H1 (cell line): ENCODE results near the gene CHSY1. TPM values are rescaled to one million over a fixed set of nuclear protein-coding genes. Genes with fewer than 3 reads are reported as not detected.
A peak's percentile ranks its signal among the peaks of the same experiment; 100 is the strongest.

Experiments used
- CTCF ChIA-PET: fragments of 300-600 bp; sonication (Branson Sonifier 250); formaldehyde crosslinking; loops from one replicate; lab custom pipeline; 2021; ENCODE audit not compliant: partially characterized antibody; lab: Charles Lee
- POLR2A ChIA-PET: fragments of 300-600 bp; sonication (Branson Sonifier 250); formaldehyde crosslinking; loops from one replicate; lab custom pipeline; 2021; ENCODE audit warnings: inconsistent platforms; ENCODE audit not compliant: partially characterized antibody; lab: Charles Lee
- DNase-seq, 2 experiments: peaks; one replicate each; pipeline versions ENCODE4 v3.0.0 to v3.0.0-alpha.2; 2010 to 2022; ENCODE audit warnings: low spot score in 2 of 2, low read depth in 1 of 2, mixed read lengths in 1 of 2
- FAIRE-seq: peaks from 2 replicates; lab custom pipeline; 2011; peaks lifted over from hg19 to GRCh38; lab: Jason Lieb, UNC
- H2AFZ ChIP-seq: 2 replicates; pipeline ENCODE4 v1.8.1; 2012; ENCODE audit warnings: low read length, inconsistent platforms
- H2AK5ac ChIP-seq: 2 replicates; pipeline ENCODE4 v1.6.1; 2013; ENCODE audit warnings: low read depth, low read length
- H2BK120ac ChIP-seq: replicated peaks from 2 replicates; pipeline ENCODE3; 2013; ENCODE audit warnings: low read depth, low read length, inconsistent platforms
- H2BK12ac ChIP-seq: 2 replicates; pipeline ENCODE4 v1.6.1; 2013; ENCODE audit warnings: low read depth, low read length
- H2BK15ac ChIP-seq: 2 replicates; pipeline ENCODE4 v1.6.1; 2013; ENCODE audit warnings: low read length
- H2BK20ac ChIP-seq: 2 replicates; pipeline ENCODE4 v1.6.1; 2013; ENCODE audit warnings: low read length
- H2BK5ac ChIP-seq: 2 replicates; pipeline ENCODE4 v1.6.1; 2013; ENCODE audit warnings: low read depth, low read length
- H3K14ac ChIP-seq: 2 replicates; pipeline ENCODE4 v1.6.1; 2013; ENCODE audit warnings: inconsistent platforms; ENCODE audit not compliant: insufficient read length
- H3K18ac ChIP-seq: 2 replicates; pipeline ENCODE4 v1.6.1; 2013; ENCODE audit warnings: low read length; ENCODE audit errors: extremely low read depth
- H3K23ac ChIP-seq: 2 replicates; pipeline ENCODE4 v1.6.1; 2013; ENCODE audit warnings: inconsistent platforms; ENCODE audit not compliant: insufficient read length
- H3K23me2 ChIP-seq: 2 replicates; pipeline ENCODE4 v1.6.1; 2013; ENCODE audit warnings: low read depth, low read length
- H3K27ac ChIP-seq: 2 replicates; pipeline ENCODE4 v1.6.1; 2011; ENCODE audit warnings: low read depth, low read length, inconsistent platforms
- H3K27me3 ChIP-seq, 4 experiments: replicated peaks in 1 of 4; 1 replicate in 1 of 4; 2 replicates in 3 of 4; pipeline versions ENCODE4 v1.6.1 to v1.8.1; 2011 to 2013; ENCODE audit warnings: low read length in 3 of 4, mild to moderate bottlenecking in 3 of 4, inconsistent platforms in 2 of 4, mixed read lengths in 2 of 4, moderate library complexity in 1 of 4; ENCODE audit not compliant: control insufficient read depth in 3 of 4, insufficient read depth in 3 of 4; ENCODE audit errors: extremely low read depth in 1 of 4
- H3K36me3 ChIP-seq, 4 experiments: 2 replicates each; pipeline versions ENCODE4 v1.6.1 to v1.8.1; 2011 to 2013; ENCODE audit warnings: mild to moderate bottlenecking in 4 of 4, low read length in 3 of 4, moderate library complexity in 2 of 4, control low read depth in 1 of 4, inconsistent platforms in 1 of 4; ENCODE audit not compliant: insufficient read depth in 4 of 4, control insufficient read depth in 2 of 4
- H3K4ac ChIP-seq: replicated peaks from 2 replicates; pipeline ENCODE3; 2013; ENCODE audit warnings: low read length, low read depth, mixed read lengths, inconsistent platforms; ENCODE audit not compliant: insufficient read length
- H3K4me1 ChIP-seq, 4 experiments: replicated peaks in 1 of 4; 1 replicate in 1 of 4; 2 replicates in 3 of 4; pipeline versions ENCODE4 v1.6.1 to v1.8.1; 2011 to 2013; ENCODE audit warnings: low read length in 3 of 4, inconsistent platforms in 2 of 4, mixed read lengths in 1 of 4; ENCODE audit not compliant: insufficient read depth in 4 of 4, control insufficient read depth in 3 of 4
- H3K4me2 ChIP-seq, 2 experiments: 2 replicates each; pipeline versions ENCODE4 v1.6.1 to v1.8.1; 2011 to 2013; ENCODE audit warnings: low read depth in 2 of 2, low read length in 2 of 2, control low read depth in 1 of 2, inconsistent platforms in 1 of 2, mild to moderate bottlenecking in 1 of 2; ENCODE audit not compliant: insufficient read depth in 1 of 2
- H3K4me3 ChIP-seq, 4 experiments: fragments of 200-600, 300-600 bp in 1 of 4; sonication (generic), shearing (Covaris generic), sonication (Bioruptor Twin) in 1 of 4; 2 replicates each; pipeline versions ENCODE4 v1.5.1 to v1.8.1; 2011 to 2016; ENCODE audit warnings: low read length in 4 of 4, low read depth in 3 of 4, control low read depth in 2 of 4, inconsistent platforms in 2 of 4, mild to moderate bottlenecking in 2 of 4, mixed read lengths in 1 of 4, moderate library complexity in 1 of 4; ENCODE audit not compliant: insufficient read depth in 2 of 4; ENCODE audit errors: extremely low read depth in 1 of 4
- H3K56ac ChIP-seq: replicated peaks from 2 replicates; pipeline ENCODE3; 2013; ENCODE audit warnings: low read depth, mild to moderate bottlenecking, mixed read lengths, low read length, inconsistent platforms; ENCODE audit not compliant: insufficient read length
- H3K79me1 ChIP-seq: 2 replicates; pipeline ENCODE4 v1.6.1; 2013; ENCODE audit warnings: low read depth, low read length, control low read depth
- H3K79me2 ChIP-seq, 2 experiments: 2 replicates each; pipeline versions ENCODE4 v1.6.1 to v1.8.1; 2012 to 2013; ENCODE audit warnings: low read length in 2 of 2, mild to moderate bottlenecking in 2 of 2, inconsistent platforms in 1 of 2; ENCODE audit not compliant: insufficient read depth in 2 of 2, control insufficient read depth in 1 of 2
- H3K9ac ChIP-seq, 4 experiments: replicated peaks in 1 of 4; 1 replicate in 1 of 4; 2 replicates in 3 of 4; pipeline versions ENCODE4 v1.6.1 to v1.8.1; 2011 to 2013; ENCODE audit warnings: low read depth in 3 of 4, low read length in 3 of 4, control low read depth in 2 of 4, mild to moderate bottlenecking in 2 of 4, moderate library complexity in 2 of 4, inconsistent platforms in 1 of 4; ENCODE audit errors: extremely low read depth in 1 of 4
- H3K9me3 ChIP-seq, 2 experiments: 2 replicates each; pipeline versions ENCODE4 v1.6.1 to v1.8.1; 2012 to 2013; ENCODE audit warnings: mild to moderate bottlenecking in 2 of 2, moderate library complexity in 2 of 2, control low read depth in 1 of 2, inconsistent platforms in 1 of 2, low read depth in 1 of 2, low read length in 1 of 2, mixed read lengths in 1 of 2; ENCODE audit not compliant: insufficient read depth in 2 of 2
- H4K20me1 ChIP-seq, 2 experiments: replicated peaks in 1 of 2; 2 replicates each; pipeline versions ENCODE3 to v1.8.1; 2011 to 2013; ENCODE audit warnings: inconsistent platforms in 2 of 2, low read length in 2 of 2, mild to moderate bottlenecking in 1 of 2; ENCODE audit not compliant: insufficient read depth in 2 of 2, control insufficient read depth in 1 of 2
- H4K5ac ChIP-seq: 2 replicates; pipeline ENCODE4 v1.6.1; 2013; ENCODE audit warnings: low read length, low read depth, mixed read lengths, inconsistent platforms; ENCODE audit not compliant: insufficient read length
- H4K8ac ChIP-seq: 2 replicates; pipeline ENCODE4 v1.8.0; 2013; ENCODE audit warnings: mild to moderate bottlenecking, moderate library complexity, low read length, inconsistent platforms; ENCODE audit not compliant: insufficient read depth; ENCODE audit errors: extremely low read depth
- H4K91ac ChIP-seq: replicated peaks from 2 replicates; pipeline ENCODE3; 2013; ENCODE audit warnings: low read length, mixed read lengths, inconsistent platforms; ENCODE audit not compliant: insufficient read length
- CBX5 ChIP-seq: fragments of 300-800, 300-1000 bp; sonication (generic); IDR thresholded peaks from 2 replicates; pipeline ENCODE4 v1.7.1; 2016; ENCODE audit warnings: antibody characterized with exemption, low read length, low read depth
- CTCF ChIP-seq, 3 experiments: IDR thresholded peaks; 1 replicate in 2 of 3; 2 replicates in 1 of 3; pipeline versions ENCODE4 v1.5.1 to v1.6.1; 2011; ENCODE audit warnings: low read length in 3 of 3, mild to moderate bottlenecking in 3 of 3, inconsistent platforms in 2 of 3, low read depth in 1 of 3, moderate library complexity in 1 of 3; ENCODE audit not compliant: insufficient read depth in 1 of 3; ENCODE audit errors: control extremely low read depth in 1 of 3
- EGR1 ChIP-seq: IDR thresholded peaks from 2 replicates; pipeline ENCODE4 v1.6.1; 2011; ENCODE audit warnings: low read depth, low read length, borderline replicate concordance
- NRF1 ChIP-seq: IDR thresholded peaks from 2 replicates; pipeline ENCODE4 v1.6.1; 2011; ENCODE audit warnings: mild to moderate bottlenecking, low read depth, low read length, improper control_type of control experiment
- RAD21 ChIP-seq, 2 experiments: IDR thresholded peaks in 1 of 2; conservative IDR thresholded peaks in 1 of 2; 2 replicates each; pipeline ENCODE4 v1.6.1; 2011; ENCODE audit warnings: low read depth in 2 of 2, low read length in 2 of 2, improper control_type of control experiment in 1 of 2, inconsistent platforms in 1 of 2, mild to moderate bottlenecking in 1 of 2, moderate library complexity in 1 of 2
- SIRT6 ChIP-seq: IDR thresholded peaks from one replicate; pipeline ENCODE4 v1.7.1; 2012; ENCODE audit warnings: low read length, inconsistent platforms
- USF2 ChIP-seq: IDR thresholded peaks from 2 replicates; pipeline ENCODE4 v1.6.1; 2011; ENCODE audit warnings: low read length, improper control_type of control experiment
- WGBS, 2 experiments: shearing (Covaris generic) in 1 of 2; methylation state at CpG; one replicate each; pipeline versions ENCODE4 v1.1.6 to v1.1.7; 2013 to 2015; ENCODE audit warnings: low lambda C conversion rate in 2 of 2, mixed read lengths in 2 of 2, inconsistent platforms in 1 of 2, low coverage in 1 of 2, missing lambda C conversion rate in 1 of 2; ENCODE audit not compliant: insufficient replicate concordance in 2 of 2, insufficient coverage in 1 of 2, insufficient read length in 1 of 2; ENCODE audit errors: extremely low coverage in 1 of 2, missing lambda C conversion rate in 1 of 2; 5-methylcytosine and 5-hydroxymethylcytosine counted together
- polyA plus RNA-seq, 7 experiments: library from polyadenylated mRNA; depleted of rRNA in 3 of 7; stranded (reverse) in 5 of 7; unstranded in 2 of 7; fragments of >200 nt in 5 of 7; fragments of 200-250 nt in 2 of 7; gene quantifications; 1 replicate in 5 of 7; 2 replicates in 1 of 7; 4 replicates in 1 of 7; pipeline versions ENCODE4 v1.2.1 to v1.2.3, GENCODE V29; 2011 to 2013; ENCODE audit warnings: missing spikeins in 2 of 7, mixed read lengths in 2 of 7
- total RNA-seq: library from RNA; stranded (reverse); fragmentation: NEBNext Ultra II Directional; extraction: Animal tissue kit (Norgen Biotek cat#: 25700); gene quantifications from 2 replicates; pipeline ENCODE4 v1.2.1, GENCODE V29; 2021

CHSY1 gene
- total and polyA plus RNA-seq, 2 of the 8 experiments (the other 6 are each of a cell fraction or from before 2014, with no cell fraction given), result 24.9 to 60.7 TPM

GRCh38 chr15:101267320-101268104 is 15.7 kb upstream of the CHSY1 start:
- CTCF ChIA-PET, result interaction anchor here (0.6 to 6.3 kb wide), 29 partner anchors 8 to 374 kb away, joined by 3 to 62 read pairs (median 4); partner anchors contain the start of genes CHSY1 and SNRPA1
- H3K4ac ChIP-seq, result no peak overlapping the region
- H2AFZ ChIP-seq, result no peak overlapping the region
- POLR2A ChIA-PET, result interaction anchor here (0.5 to 2.7 kb wide), 10 partner anchors 9 to 249 kb away, joined by 3 to 9 read pairs (median 4); partner anchors contain the start of gene CHSY1
- H3K4me2 ChIP-seq, result no peak overlapping the region
- no peak overlapping the region for H2BK5ac ChIP-seq
- H3K27ac ChIP-seq, result no peak overlapping the region
- H3K14ac ChIP-seq, result no peak overlapping the region
- no peak overlapping the region for H2BK15ac ChIP-seq
- peaks cover 0 to 3% of the 10 kb centered on the region in 2 experiments for H4K20me1 ChIP-seq
- H3K18ac ChIP-seq, result no peak overlapping the region
- no peaks in the 10 kb centered on the region for H3K23me2 ChIP-seq
- peaks cover 0 to 2% (median 0%) of the 10 kb centered on the region in 4 experiments; a peak in 1 of 7 replicates for H3K4me1 ChIP-seq
- H3K23ac ChIP-seq, result no peak overlapping the region
- no peak overlapping the region for H3K4me3 ChIP-seq
- no peak overlapping the region for H3K56ac ChIP-seq
- 75% methylated on average over 18 of the region's 18 CpGs; no CpG with 5 or more reads in 1 of the 2 experiments for WGBS, 2 experiments
- H3K79me1 ChIP-seq, result no peaks in the 10 kb centered on the region
- H4K8ac ChIP-seq, result no peak overlapping the region; the same call in 1 of the 2 replicates
- no peak overlapping the region for H4K5ac ChIP-seq
- FAIRE-seq (no peak), DNase-seq (no peak)
- no peaks in the 10 kb centered on the region for H3K79me2 ChIP-seq
- no peak overlapping the region for H2AK5ac ChIP-seq
- H2BK120ac ChIP-seq, result no peak overlapping the region
- no peak overlapping the region for H2BK20ac ChIP-seq
- H2BK12ac ChIP-seq, result no peak overlapping the region
- no peak overlapping the region; a peak in 1 of 7 replicates for H3K9ac ChIP-seq
- H3K36me3 ChIP-seq, result peaks cover 6 to 22% (median 16%) of the 10 kb centered on the region in 4 experiments
- no peaks in the 10 kb centered on the region for H3K27me3 ChIP-seq
- H4K91ac ChIP-seq, result no peak overlapping the region
- H3K9me3 ChIP-seq, result no peaks in the 10 kb centered on the region
- TF ChIP-seq EGR1 (no peak), USF2 (no peak), SIRT6 (no peak), CBX5 (no peak), RAD21 (IDR thresholded peaks at IDR 0.05 in 1 of 2, conservative IDR thresholded peaks at IDR 0.05 in 1 of 2; ENCODE audit: low read depth in 2 of 2, low read length in 2 of 2) (peak in 1 of 2 experiments; percentile 19; a peak in 1 of 4 replicates), NRF1 (no peak), CTCF (IDR thresholded peaks at IDR 0.05; ENCODE audit: control extremely low read depth in 1 of 3, insufficient read depth in 1 of 3, low read depth in 1 of 3, low read length in 3 of 3) (peak in 1 of 3 experiments; percentile 10; a peak in 1 of 4 replicates)
